Vagina (tissue), 2 donors: ENCODE results near the gene MACROD2. TPM values are rescaled to one million over a fixed set of nuclear protein-coding genes. Genes with fewer than 3 reads are reported as not detected.

Experiments used
- DNase-seq, 2 donors: peaks; one replicate each; pipeline ENCODE4 v3.0.0-alpha.2; 2017; ENCODE audit errors: extremely low spot score in 2 of 2
- H3K27ac ChIP-seq: fragments of 200-600 bp; sonication (generic); one replicate; pipeline ENCODE4 v1.5.1; 2019
- H3K27me3 ChIP-seq: fragments of 200-600 bp; sonication (generic); one replicate; pipeline ENCODE4 v1.5.1; 2019
- H3K36me3 ChIP-seq, 2 donors: fragments of 200-600 bp; sonication (generic); one replicate each; pipeline ENCODE4 v1.5.1; 2017 to 2019
- H3K4me1 ChIP-seq: fragments of 200-600 bp; sonication (generic); one replicate; pipeline ENCODE4 v1.5.1; 2019
- H3K4me3 ChIP-seq, 2 donors: fragments of 200-600 bp; sonication (generic); 1 replicate in 1 of 2; 2 replicates in 1 of 2; pipeline ENCODE4 v1.5.1; 2016 to 2019
- H3K9me3 ChIP-seq: fragments of 200-600 bp; sonication (generic); one replicate; pipeline ENCODE4 v1.5.1; 2019
- POLR2A ChIP-seq, 2 donors: fragments of 450-650 bp; IDR thresholded peaks; one replicate each; pipeline ENCODE4 v1.6.1; 2017; ENCODE audit warnings: antibody characterized with exemption in 2 of 2, mild to moderate bottlenecking in 2 of 2, moderate library complexity in 2 of 2
- POLR2AphosphoS5 ChIP-seq, 2 donors: sonication (generic); formaldehyde crosslinking; IDR thresholded peaks; one replicate each; pipeline ENCODE4 v1.9.0; 2017; ENCODE audit warnings: antibody characterized with exemption in 2 of 2, mild to moderate bottlenecking in 2 of 2, low read depth in 1 of 2; ENCODE audit not compliant: insufficient read depth in 1 of 2
- intact Hi-C: fragments of 100-400 bp; cut with DNase I; formaldehyde crosslinking; loops from one replicate; pipeline ENCODE4 v1.15.1; 2023
- total RNA-seq: library from RNA; depleted of rRNA; stranded (reverse); fragments of >200 nt; gene quantifications from one replicate; pipeline ENCODE4 v1.2.3, GENCODE V29; 2016
- TF ChIP-seq, protein P1 (sequence below), 3 experiments: fragments of 450-650 bp in 2 of 3; fragments of 200-600 bp in 1 of 3; sonication (generic) in 1 of 3; IDR thresholded peaks; one replicate each; pipeline ENCODE4 v1.5.1; 2017 to 2019; ENCODE audit warnings: antibody characterized with exemption in 3 of 3, mild to moderate bottlenecking in 2 of 3, moderate library complexity in 2 of 3

Gene MACROD2
- total RNA-seq, 1 donor from 2014 or later: 12.5 TPM

DNA sequence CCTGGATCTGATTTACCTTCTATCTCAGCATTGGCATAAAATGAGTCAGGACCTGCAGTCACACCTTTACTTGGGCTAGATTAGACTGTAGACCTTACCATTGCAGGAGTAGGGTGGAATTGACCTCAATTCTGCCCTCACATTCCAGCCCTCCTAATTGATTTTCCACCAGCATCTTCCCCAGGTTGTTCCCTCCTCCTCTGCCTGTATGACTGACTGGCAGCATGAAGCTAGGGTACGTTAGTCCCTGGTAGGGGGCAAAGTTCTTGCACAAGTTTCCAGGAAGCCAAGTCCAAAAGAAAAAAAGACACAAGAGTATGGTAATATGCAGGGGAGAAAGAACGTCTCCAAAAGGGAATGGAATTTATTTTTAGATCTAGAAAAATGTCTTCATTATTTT lies 567.7 kb downstream of the MACROD2 start:
- Histone ChIP-seq H3K36me3 (no peaks in the 10 kb centered on the region), H3K27me3 (no peaks in the 10 kb centered on the region), H3K4me3 (no peak overlapping the region), H3K27ac (no peak overlapping the region), H3K4me1 (no peaks in the 10 kb centered on the region), H3K9me3 (peaks cover 4% of the 10 kb centered on the region)
- no peak for TF ChIP-seq POLR2A (IDR thresholded peaks at IDR 0.05)
- no peak for TF ChIP-seq POLR2AphosphoS5 (IDR thresholded peaks at IDR 0.05; ENCODE audit: insufficient read depth in 1 of 2, low read depth in 1 of 2)
- TF ChIP-seq, protein P1, sequence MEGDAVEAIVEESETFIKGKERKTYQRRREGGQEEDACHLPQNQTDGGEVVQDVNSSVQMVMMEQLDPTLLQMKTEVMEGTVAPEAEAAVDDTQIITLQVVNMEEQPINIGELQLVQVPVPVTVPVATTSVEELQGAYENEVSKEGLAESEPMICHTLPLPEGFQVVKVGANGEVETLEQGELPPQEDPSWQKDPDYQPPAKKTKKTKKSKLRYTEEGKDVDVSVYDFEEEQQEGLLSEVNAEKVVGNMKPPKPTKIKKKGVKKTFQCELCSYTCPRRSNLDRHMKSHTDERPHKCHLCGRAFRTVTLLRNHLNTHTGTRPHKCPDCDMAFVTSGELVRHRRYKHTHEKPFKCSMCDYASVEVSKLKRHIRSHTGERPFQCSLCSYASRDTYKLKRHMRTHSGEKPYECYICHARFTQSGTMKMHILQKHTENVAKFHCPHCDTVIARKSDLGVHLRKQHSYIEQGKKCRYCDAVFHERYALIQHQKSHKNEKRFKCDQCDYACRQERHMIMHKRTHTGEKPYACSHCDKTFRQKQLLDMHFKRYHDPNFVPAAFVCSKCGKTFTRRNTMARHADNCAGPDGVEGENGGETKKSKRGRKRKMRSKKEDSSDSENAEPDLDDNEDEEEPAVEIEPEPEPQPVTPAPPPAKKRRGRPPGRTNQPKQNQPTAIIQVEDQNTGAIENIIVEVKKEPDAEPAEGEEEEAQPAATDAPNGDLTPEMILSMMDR (IDR thresholded peaks at IDR 0.05): no peak
- DNase-seq: no peak
- intact Hi-C loops: no loop called here

DNA sequence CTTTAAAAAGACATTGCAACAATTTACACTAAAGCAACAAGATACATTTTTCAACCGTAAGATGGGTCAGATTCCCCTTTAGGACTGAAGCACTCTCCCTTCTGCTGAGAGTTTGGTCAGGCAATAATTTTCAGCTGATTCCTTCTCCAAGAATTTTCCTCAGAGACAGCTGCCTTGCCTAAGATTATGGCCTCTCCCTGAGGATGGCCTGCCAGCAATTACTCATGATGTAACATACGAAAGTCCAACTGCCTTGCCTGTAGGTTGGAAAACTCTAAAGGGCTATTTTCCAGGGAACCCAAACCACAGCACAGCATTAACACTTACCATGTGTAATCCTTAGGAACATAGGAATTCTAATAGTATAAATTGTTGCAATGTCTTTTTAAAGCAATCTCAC lies 571.2 kb downstream of the MACROD2 start:
- DNase-seq: no peak
- Histone ChIP-seq H3K27ac (no peak overlapping the region), H3K36me3 (no peaks in the 10 kb centered on the region), H3K4me1 (no peaks in the 10 kb centered on the region), H3K27me3 (no peaks in the 10 kb centered on the region), H3K9me3 (peaks cover 4% of the 10 kb centered on the region), H3K4me3 (no peak overlapping the region)
- TF ChIP-seq, protein P1 (IDR thresholded peaks at IDR 0.05): no peak
- TF ChIP-seq POLR2A (IDR thresholded peaks at IDR 0.05) (no peak), POLR2AphosphoS5 (IDR thresholded peaks at IDR 0.05; ENCODE audit: insufficient read depth in 1 of 2, low read depth in 1 of 2) (no peak)
- intact Hi-C loops: no loop called here

DNA sequence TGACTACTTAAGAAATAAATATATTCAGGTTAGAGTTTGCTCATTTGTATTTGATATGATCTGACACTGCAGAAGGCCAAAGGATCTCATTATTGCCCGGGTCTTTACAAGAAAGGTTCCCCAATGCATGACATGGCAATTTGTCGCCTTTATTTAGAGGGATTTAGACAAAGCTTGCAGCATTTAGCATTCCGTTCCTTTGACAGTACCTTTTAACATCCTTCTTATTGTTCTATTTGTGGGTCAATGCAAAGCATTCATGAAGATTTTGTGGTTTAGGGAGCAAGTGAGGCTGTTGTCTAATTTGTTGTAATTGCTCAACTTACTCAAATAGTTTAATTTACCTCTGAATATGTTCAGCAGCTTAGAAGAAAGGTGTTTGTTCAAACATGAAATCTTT lies 572.9 kb downstream of the MACROD2 start:
- Histone ChIP-seq H3K27ac (no peak overlapping the region), H3K9me3 (peaks cover 4% of the 10 kb centered on the region), H3K4me3 (no peak overlapping the region), H3K4me1 (no peaks in the 10 kb centered on the region), H3K36me3 (no peaks in the 10 kb centered on the region), H3K27me3 (no peaks in the 10 kb centered on the region)
- intact Hi-C loops: no loop called here
- no peak for DNase-seq
- no peak for TF ChIP-seq POLR2A (IDR thresholded peaks at IDR 0.05)
- TF ChIP-seq, protein P1 (IDR thresholded peaks at IDR 0.05): no peak
- TF ChIP-seq POLR2AphosphoS5 (IDR thresholded peaks at IDR 0.05; ENCODE audit: insufficient read depth in 1 of 2, low read depth in 1 of 2): no peak

DNA sequence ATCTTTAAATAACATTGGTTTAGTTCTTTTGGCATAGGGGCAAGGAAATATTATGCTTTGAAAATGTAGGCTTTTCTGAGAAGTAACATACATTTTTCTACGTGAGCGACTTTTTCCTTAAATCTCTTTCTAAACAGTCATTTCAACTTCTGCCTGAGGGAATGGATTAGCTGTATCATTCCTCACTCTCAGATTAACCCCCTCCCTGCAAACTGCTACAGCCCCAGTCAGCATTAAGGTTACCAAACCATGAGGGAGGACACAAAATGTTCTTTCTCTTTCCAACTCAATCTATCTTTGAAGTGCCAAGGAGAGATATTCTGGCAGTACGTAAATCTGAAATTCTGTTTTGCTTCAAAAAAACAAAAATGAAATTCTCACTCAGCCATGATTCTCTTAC lies 573.4 kb downstream of the MACROD2 start:
- TF ChIP-seq POLR2AphosphoS5 (IDR thresholded peaks at IDR 0.05; ENCODE audit: insufficient read depth in 1 of 2, low read depth in 1 of 2) (no peak), POLR2A (IDR thresholded peaks at IDR 0.05) (no peak)
- TF ChIP-seq, protein P1 (IDR thresholded peaks at IDR 0.05): no peak
- H3K27me3 ChIP-seq: no peaks in the 10 kb centered on the region
- no peaks in the 10 kb centered on the region for H3K4me1 ChIP-seq
- intact Hi-C loops: no loop called here
- no peak overlapping the region for H3K4me3 ChIP-seq
- no peak overlapping the region for H3K27ac ChIP-seq
- H3K36me3 ChIP-seq: no peaks in the 10 kb centered on the region
- DNase-seq: no peak
- peaks cover 4% of the 10 kb centered on the region for H3K9me3 ChIP-seq

DNA sequence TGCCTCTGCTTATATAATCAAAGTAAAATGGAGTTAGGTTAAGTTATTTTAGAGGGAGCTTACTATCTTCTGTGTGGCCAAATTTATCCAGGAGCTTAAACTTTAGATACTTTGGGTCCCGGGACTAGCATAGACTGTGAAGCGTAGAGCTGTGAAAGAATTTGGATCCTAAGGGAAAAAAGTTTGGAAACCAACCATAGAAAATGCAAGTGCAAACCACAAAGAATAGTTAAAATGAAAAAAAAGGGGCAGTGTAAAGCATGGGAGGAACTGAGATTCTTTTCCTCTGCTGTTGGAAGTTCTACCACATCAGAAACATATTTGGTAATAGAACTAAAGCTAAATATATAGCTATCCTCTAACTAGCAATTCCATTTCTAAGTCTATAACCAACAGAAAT lies 574.3 kb downstream of the MACROD2 start:
- intact Hi-C loops: no loop called here
- Histone ChIP-seq H3K27me3 (no peaks in the 10 kb centered on the region), H3K36me3 (no peaks in the 10 kb centered on the region), H3K27ac (no peak overlapping the region), H3K4me1 (no peaks in the 10 kb centered on the region), H3K4me3 (no peak overlapping the region), H3K9me3 (peaks cover 4% of the 10 kb centered on the region)
- TF ChIP-seq, protein P1 (IDR thresholded peaks at IDR 0.05): no peak
- no peak for TF ChIP-seq POLR2A (IDR thresholded peaks at IDR 0.05)
- TF ChIP-seq POLR2AphosphoS5 (IDR thresholded peaks at IDR 0.05; ENCODE audit: insufficient read depth in 1 of 2, low read depth in 1 of 2): no peak
- DNase-seq: no peak
